Measurements from ENCODE around the gene INPP5E.
A peak's percentile ranks its signal among the peaks of the same experiment; 100 is the strongest.

The INPP5E gene

DNA sequence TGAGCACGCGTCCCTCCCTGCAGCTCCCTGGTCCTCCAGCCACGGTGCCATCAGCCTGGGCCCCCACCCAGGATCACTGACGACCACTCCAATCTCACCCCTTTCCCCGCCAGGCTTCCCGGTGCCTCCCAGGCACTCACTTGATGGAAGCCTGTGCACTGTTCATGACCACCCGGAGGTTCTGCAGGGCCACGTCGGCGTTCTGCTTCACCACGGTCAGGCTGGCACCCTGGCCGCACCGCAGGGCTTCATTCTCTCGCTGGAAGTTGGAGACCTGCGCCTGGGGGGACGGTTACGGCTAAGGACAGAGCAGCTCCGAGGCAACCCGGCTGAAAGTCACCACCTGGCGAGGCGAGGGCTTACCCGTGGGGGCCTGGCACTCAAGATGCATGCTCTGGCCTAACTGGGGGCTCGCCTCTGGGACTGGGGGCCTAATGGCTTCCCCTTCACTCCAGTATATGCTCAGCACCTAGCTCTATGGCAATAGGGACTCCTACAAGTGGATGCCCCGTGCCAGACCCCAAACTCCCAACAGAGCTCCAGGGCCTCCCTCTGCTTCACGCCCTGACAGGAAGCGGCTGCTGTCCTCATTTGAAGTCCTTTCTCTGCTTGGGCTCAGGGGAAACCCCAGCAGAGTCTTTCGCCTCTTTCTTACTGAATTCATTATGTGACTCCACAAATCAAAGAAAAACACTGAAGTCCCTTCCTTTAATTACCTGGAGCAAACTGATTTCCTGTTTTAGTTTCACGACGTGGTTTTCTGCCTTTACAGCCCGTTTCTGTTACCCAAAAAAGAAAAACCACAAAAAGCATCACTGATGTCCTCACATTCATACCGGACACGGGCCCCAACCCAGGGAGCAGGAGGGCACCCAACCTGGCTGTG lies 35.5 kb downstream of the INPP5E start:
- no peak for DNase-seq (ENCODE audit: low read depth in 2 of 2)

DNA sequence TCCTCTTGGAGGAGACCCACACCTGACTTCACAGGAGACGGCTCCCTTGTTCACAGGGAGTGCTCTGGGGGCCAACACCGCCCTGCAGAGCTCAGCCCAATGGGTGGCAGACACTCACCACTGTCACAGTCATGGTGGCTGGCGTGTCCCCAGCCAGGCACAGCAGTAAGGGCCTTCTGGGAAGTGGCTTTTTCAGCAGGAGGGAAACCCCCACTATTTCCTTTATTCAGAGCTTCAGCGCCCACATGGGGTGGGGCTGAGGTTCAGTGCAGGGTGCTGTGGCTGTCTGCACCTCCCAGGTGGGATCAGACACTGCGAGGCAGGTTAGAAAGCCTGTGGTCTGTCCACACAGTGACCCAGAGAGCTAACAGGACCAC lies 36.1 kb downstream of the INPP5E start:
- peak; percentile 32 to 48 for DNase-seq (ENCODE audit: low read depth in 2 of 2)

DNA sequence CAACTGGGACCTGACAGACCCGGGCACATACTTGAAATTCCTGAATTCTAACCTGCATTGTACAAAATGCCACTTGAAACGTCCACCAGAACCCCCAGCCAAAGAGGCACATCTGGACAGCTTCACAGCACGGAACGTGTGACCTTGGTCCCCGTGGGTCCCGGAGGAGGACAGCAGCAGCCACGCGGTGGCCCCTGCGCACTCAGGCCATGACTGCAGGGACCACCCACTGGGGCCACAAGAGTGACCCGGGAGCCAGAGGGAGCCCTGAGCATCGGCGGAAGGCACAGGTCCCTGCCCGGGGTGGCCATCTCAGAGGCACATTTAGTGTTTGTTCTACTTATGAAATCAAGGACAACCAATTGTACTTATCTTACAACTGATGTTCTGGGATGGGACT lies 37.6 kb downstream of the INPP5E start:
- DNase-seq (ENCODE audit: low read depth in 2 of 2): no peak

DNA sequence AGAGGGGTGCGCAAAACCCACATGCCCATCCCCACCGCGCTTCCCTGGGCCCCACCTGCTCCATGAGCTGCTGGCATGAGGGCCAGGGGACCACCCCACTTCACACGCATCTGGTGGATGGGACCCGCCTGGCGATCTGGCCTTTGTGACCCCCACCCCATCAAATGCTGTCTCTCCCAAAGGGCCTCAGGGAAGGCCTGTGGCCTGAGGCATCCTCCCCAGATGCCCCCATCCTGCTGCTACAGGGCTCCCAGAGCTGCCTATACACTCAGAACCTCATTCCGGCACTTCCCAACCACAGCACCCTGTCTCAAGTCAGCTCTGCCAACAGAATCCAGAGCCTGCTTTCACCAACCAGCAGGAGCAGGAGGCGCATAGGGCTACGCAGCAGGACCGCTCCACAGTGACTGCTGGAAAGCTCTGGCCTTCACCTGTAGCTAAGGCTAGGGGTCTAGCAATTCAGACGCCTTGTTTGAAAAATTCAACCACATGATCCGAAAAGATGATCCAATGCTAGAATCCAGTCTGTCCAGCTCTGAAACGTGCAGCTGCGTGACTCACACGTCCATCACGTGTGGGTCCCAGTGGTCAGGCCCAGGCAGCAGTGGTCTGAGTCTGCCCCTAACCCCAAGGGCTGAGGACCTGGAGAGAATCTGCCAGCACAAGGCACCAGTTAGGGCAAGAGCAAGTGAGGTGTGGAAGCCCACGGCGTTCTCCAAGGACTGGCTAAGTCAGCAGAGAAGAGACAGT lies 38.3 kb downstream of the INPP5E start:
- no peak for DNase-seq (ENCODE audit: low read depth in 2 of 2)

DNA sequence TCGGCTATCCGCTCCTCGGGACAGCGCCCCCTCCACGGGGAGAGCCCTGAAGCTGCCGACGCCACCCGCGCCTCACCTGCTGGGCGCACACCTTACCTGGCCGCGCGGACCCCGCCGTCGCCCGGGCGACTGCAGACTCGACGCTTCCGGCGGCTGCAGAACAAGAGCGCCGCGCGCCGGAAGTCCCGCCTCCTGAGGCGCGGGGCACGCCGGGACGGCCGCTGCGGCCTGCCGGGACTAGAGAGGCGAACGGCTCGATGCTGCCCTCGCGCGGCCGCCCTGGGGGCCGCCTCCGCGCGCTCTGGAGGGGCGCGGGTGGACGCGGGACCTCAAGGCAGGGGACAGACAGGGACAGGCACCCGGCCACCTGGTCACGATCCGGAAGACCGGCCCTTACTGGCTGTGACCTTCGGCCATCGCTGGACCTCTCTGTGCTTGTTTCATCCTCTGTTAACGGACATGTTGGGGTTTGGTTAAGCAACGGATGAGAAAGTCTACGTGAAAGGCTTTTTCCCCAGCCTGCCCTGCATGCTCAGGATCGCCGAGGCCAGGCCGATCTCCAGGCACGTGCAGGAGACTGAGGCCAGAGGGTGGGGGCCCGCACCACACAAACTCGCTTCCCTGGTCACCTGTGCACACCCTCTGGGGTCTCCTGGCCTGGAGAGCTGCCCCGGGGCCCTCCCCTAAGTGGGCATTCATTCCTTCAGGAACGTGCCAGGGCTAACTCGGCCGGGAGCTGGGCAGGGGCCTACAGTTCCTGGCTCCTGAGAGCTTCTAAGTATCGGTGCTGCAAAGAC lies 39.4 kb downstream of the INPP5E start, which contains the start of gene SNAPC4:
Gene SNAPC4, minus strand, starts transcription at position 133 of the 797 bp plus-strand sequence. CDS start 1,742 bp downstream, outside the sequence.
- peak; percentile 68 to 71 for DNase-seq (ENCODE audit: low read depth in 2 of 2)

DNA sequence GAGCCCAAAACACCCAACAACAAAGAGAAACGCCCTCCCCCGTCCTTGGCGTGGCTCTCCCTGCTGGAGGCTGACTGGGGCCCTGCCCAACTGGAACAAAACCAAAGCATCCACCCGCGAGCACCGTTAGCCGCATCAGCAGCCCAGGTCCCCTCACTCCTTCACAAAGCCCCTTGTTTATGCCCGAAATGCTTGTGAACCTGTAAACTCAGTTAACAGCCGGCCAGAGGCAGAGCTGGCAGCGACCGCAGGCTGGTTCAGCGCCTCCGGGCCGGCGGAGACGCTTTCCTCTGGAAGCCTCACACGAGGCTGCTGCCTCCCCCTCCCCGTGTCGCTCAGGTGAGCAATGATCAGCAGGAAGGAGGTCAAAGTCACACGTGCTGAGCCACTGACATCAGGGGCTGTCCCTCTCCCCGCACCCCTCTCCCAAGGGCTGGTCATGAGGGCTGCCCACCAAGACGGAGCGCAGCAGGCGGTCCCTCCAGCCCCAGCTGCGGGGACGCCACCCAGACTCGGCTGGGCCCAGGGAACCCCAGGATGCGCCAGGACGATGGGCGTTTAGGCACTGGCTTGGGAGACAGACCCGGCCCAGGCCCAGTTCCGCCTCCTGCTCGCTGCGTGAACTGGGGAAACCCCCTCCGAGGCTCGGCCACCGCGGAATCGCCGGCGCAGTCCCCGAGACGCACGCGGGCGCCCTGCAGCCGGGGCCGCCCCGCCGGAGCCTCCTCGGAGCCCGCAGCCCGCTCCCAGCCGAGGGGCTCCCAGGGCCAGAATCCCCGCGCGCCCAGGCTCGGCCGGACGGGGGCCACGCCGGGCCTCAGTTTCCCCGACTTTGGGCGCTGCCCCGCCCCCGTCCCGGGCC lies 40.2 kb downstream of the INPP5E start:
- DNase-seq (ENCODE audit: low read depth in 2 of 2): no peak

DNA sequence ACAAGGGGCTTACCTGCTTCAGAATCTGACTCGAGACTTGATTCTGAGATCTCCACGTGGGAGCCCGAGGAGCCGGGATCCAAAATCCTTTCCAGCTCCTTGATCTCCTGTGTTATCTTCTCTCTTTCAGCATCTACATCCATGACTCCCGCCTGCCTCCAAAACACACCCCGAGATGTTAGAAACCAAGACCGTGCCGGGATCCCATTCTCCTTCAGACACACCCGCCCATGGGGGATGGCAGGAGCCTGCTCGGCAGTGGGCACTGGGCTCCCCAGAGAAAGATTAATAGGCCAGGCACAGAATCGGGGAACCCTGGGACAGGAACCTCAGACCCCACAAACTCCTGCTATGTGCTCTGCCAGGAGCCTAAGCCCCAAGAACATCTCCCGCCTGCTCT lies 41.4 kb downstream of the INPP5E start:
- no peak for DNase-seq (ENCODE audit: low read depth in 2 of 2)

DNA sequence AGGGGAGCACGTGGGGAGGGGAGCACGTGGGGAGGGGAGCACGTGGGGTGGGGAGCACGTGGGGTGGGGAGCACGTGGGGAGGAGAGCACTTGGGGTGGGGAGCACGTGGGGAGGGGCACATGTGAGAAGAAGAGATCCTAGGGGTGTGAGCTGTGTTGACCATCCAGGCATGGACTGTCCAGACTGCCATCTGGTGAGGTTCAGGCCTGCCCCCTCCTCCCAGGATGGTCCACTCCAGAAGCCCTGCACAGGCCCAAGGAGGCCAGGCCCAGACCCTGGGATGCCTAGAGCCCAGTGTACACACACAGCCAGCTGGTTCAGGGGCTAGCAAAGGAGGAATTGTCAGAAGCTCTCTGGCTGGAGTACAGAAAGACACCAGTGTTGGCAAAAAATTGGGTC lies 42.0 kb downstream of the INPP5E start:
- no peak for DNase-seq (ENCODE audit: low read depth in 2 of 2)

DNA sequence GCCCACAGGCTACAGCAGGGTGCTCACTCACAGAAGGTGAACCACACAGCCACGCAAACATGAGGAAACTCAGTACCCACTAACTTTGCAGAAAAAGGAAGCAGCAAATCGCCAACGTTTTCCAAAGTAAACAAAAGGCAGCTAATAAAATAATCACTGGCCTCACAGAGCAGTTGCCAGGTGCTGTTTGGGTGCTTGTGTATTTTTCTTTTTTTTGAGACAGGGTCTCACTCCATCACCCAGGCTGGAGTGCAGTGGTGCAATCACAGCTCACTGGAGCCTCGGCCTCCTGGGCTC lies 43.5 kb downstream of the INPP5E start:
- no peak for DNase-seq (ENCODE audit: low read depth in 2 of 2)

DNA sequence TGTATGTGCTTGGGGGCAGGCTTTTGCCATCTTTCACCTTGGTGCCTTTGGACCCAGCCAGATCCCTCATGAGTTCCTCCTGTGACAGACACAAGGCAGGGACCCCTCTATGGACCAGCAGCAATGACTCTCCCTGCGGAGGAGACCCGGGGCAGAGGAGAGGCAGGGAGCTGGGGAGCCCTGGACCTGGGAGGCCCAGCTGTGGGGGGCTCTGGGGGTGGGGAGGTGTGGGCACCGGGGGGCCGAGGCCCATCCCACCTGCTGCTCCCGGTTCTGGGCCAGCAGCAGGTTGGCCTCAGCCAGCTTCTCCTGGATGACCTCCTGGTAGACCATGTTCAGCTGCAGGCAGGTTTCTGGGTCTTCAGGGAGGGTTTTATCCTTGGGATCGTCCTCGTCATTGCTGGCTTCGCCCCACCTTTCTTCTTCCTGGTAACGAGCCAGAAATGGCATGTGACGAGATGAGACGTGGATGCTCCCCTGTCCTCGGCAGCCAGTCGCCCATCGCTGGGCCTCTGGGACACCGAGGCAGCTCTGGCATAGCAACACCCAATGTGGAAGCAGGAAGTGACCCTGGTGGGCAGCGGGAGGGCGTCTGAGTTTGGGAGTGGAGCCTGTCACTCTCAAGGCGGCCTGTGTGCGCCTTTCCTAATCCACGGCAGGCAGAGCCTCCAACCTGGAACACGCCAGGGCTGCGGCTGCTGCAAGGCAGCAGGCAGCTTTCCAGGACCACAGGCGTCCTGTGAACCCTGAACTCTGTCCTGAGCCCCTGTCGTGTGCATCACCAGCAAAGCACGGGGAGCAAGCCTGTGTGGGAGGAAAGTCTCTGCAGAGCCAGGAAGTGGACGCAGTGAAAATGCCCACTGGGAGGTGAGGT lies 44.1 kb downstream of the INPP5E start:
- no peak for DNase-seq (ENCODE audit: low read depth in 2 of 2)

DNA sequence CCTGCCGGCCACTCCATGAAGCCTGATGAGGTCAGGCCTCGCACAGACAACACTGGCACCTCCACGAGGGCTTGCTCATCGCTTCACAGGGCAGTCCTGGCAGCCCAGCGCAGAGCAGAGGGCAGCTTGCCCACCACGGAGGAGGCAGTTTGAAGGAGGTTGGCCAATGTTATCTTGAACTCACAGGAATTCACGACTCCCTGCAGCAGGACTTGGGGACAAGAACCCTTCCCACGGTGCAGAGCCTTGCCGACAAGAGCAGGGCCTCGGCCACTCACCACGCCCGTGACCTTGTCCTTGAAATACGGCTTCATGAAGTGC lies 44.7 kb downstream of the INPP5E start:
- DNase-seq (ENCODE audit: low read depth in 2 of 2): no peak

DNA sequence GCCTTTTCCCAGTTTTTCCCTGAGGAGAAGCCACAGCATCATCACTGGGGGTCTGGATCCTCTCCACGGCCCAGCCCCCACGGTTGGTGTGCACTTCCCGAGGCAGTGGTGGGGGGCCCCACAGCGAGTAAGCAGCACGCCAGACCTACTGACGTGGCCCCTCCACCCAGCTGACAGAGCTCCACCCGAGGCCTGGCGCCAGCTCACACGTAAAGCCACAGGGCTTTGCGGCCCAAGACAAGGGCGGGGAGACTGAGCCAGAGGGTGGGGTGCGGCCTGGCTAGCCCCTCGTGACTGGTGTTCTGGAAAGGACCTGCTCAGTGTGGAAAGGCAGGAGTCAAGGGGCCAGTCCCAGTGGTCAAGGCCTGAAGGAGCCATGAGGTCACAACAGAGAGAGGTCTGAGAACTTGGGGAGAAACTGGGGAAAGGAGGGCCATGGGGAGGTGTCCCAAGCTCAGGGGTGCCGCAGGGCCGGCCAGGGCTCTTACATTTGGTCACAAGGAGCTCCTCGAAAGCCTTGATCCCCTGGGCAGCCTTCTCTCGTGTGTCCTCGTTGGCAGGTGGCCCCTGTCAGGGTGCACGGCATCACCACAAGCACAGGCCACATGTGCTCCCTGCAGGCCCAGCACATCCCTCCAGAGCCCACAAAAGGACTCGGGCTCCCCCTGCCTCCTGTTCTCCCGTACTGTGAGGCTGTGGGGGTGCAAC lies 45.2 kb downstream of the INPP5E start:
- DNase-seq (ENCODE audit: low read depth in 2 of 2): no peak

DNA sequence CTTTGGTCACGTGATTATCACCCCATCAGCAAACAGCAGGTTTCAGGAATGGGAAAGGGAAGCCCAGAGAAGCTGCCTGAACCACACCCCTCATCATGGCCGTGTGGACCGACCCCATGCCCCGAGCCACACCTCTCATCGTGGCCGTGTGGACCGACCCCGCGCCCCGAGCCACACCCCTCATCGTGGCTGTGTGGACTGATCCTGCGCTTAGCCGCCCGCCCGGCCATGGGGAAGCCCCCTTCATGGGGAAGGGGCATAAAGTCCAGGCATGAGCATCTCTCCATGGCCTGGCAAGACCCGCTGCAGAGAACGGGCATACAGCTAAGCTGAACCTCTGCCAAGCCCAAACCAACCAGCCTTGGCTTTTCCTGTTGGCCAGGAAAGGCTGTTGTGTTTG lies 46.1 kb downstream of the INPP5E start:
- no peak for DNase-seq (ENCODE audit: low read depth in 2 of 2)

DNA sequence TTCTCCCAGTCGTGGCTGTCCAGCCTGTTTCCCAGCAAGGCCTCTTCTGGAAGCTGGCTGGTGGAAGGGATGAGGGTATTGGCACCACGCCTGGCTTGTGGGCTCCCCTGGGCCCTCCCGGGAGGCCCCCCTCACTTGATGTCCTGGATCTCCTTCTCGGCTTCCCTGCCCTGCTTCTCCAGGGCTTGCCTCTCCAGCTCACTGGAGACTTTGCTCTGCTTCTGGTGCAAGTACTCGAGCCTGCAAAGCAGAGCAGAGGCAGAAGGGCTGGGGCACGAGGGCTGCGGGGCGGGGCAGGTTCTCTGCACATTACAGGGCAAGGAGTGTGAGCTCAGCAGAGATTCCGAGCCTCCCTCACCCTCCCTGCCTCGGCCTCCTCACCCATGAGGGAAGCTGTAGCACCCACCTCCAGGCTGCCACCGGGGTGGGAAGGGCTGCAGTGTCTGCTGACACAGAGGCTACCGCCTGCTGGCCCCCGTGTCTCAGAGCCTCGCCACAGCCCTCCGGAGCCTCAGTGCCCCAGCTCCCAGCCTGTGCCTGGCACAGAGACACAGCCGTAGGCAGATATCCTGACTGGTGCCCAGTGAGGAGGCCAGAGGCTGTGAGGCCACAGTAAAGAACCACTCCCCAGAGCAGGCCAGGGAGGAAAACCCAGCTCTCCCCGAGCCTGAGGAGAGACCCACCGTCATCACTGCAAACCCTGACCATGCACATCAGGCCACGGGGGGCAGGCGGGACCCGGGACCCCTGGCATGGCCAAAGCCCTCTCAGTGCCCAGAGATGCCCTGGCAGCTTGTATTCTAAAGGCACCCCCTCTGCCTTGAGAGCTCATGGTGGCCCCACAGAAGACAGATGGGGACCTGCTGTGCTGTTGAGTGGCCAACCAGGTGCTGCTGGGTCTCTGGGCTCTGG lies 46.9 kb downstream of the INPP5E start:
- DNase-seq (ENCODE audit: low read depth in 2 of 2): no peak

DNA sequence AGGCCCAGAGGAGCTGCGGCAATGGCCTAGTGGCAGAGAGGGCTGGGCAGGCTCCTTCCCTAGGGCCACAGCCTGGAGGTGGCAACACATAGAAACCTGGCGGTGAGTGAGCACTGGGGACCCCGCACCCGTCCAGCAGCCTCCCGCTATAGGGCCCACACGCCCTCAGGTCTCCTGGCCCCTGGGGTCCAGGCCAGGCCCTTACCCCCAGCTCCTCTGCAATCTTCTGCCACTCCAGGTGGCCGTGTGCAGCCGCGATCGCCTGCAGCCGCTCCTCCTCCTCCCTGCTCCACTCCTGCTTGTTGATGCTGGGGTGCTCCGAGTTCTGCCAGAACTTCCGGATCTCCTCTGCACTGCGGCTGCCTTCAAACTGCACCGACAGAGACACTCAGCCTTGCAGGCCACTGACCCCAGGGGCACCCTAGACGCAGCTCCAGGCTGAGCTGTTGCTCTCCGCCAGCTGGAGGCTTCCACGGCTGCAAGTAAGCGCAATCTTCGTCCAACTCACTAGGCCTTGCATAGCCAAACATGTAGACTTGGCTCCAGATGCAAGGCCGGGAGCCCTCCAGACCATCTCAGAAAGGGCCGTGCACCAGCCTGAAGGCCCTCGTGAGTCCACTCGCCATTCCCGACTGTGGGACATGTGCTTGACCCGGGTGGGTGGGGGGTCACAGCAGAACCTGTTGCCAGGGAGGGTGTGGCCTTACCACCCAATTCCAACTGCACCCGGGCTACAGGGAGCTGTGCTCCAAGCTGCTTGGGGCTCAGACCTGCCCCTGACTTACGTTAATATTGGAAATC lies 47.7 kb downstream of the INPP5E start:
- DNase-seq (ENCODE audit: low read depth in 2 of 2): no peak

DNA sequence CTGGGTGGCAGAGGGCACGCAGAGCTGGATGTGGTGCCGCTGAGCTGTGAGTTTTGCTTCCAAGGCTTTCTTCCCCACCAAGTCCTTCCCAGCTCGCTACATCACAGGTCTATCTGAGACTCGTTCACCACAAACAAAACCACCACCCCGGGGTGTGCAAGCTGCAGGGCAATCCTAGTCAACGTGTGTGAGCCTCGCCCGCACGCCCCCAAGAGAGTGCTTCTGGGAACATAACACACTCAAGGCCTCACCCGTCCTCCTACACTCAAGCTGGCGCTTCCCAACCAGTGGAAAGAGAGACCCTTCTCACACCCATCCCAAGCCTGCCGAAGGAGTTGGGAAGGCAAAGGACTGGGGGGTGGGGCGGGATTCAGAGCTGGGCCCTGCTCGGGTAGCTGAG lies 50.2 kb downstream of the INPP5E start:
- no peak for DNase-seq (ENCODE audit: low read depth in 2 of 2)

DNA sequence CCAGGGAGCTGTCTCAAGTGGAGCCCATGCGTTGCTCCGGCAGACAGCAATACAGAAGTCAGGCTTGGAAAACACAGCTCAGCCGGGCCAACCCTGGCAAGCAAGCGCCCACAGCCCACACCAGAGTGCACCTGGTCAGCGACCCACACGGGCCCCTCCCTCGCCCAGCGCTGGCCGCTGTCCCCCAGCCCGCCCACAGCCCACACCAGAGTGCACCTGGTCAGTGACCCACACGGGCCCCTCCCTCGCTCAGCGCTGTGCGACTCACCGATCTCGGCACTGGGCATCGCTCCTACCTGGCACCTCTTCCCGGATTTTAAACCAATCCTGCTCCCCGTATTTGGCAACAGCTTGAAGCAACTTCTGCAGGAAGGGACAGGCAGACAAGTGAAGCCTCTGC lies 52.4 kb downstream of the INPP5E start:
- DNase-seq (ENCODE audit: low read depth in 2 of 2): no peak

DNA sequence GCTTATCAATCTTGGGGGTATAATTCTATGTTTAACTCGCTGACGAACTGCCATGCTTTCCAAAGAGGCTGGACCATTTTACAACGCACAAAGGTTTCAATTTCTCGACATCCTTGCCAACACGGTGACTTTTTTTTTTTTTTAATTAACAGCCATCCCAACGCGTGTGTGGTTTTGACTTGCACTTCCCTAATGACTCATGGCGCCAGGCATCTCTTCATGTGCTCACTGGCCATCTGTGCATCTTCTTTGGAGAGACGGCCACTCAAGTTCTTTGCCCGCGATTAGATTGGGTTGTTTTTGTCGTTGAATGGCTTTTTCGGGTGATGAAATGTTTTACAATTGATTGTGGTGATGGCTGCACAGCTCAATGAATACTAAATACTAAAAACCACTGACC lies 53.6 kb downstream of the INPP5E start:
- no peak for DNase-seq (ENCODE audit: low read depth in 2 of 2)
